A673 (cell line): ENCODE data around the gene NT5DC2. TPM values are rescaled to one million over a fixed set of nuclear protein-coding genes. Genes with fewer than 3 reads are reported as not detected.

Experiments used
- BruUV-seq: library from RNA; stranded (reverse); fragments of 400-500 nt; replicated peaks from 2 replicates; lab custom pipeline; 2021; lab: Mats Ljungman, UMichigan
- CTCF ChIA-PET: fragments of 300-600 bp; sonication (Branson Sonifier 250); formaldehyde crosslinking; loops from one replicate; lab custom pipeline; 2022; ENCODE audit warnings: antibody characterized with exemption; lab: Charles Lee
- POLR2A ChIA-PET: fragments of 300-600 bp; sonication (Branson Sonifier 250); formaldehyde crosslinking; loops from one replicate; lab custom pipeline; 2022; ENCODE audit warnings: antibody characterized with exemption; ENCODE audit not compliant: low non-redundant PET; lab: Charles Lee
- DNase-seq: peaks from one replicate; pipeline ENCODE4 v3.0.0-alpha.2; 2015; ENCODE audit warnings: low spot score
- H3K27ac ChIP-seq: fragments of 200-600 bp; sonication (generic); 2 replicates; pipeline ENCODE4 v1.5.1; 2016; ENCODE audit warnings: mixed run types, low read depth, mild to moderate bottlenecking, mixed read lengths, antibody characterized with exemption, low read length; ENCODE audit not compliant: poor library complexity, severe bottlenecking
- H3K27me3 ChIP-seq: fragments of 200-600 bp; sonication (generic); replicated peaks from 2 replicates; pipeline ENCODE4 v1.6.1; 2017; ENCODE audit warnings: mixed run types, low read depth, mild to moderate bottlenecking, mixed read lengths, antibody characterized with exemption, low read length; ENCODE audit not compliant: insufficient read depth, poor library complexity
- H3K36me3 ChIP-seq: fragments of 200-600 bp; sonication (generic); 2 replicates; pipeline ENCODE4 v1.6.1; 2016; ENCODE audit warnings: mixed run types, mild to moderate bottlenecking, mixed read lengths, antibody characterized with exemption, low read length; ENCODE audit not compliant: insufficient read depth, poor library complexity, severe bottlenecking
- H3K4me1 ChIP-seq: fragments of 200-600 bp; sonication (generic); 2 replicates; pipeline ENCODE4 v1.6.1; 2017; ENCODE audit warnings: mixed run types, mild to moderate bottlenecking, mixed read lengths, antibody characterized with exemption, low read length; ENCODE audit not compliant: insufficient read depth, poor library complexity, severe bottlenecking
- H3K4me3 ChIP-seq: fragments of 200-600 bp; sonication (generic); 2 replicates; pipeline ENCODE4 v1.5.1; 2016; ENCODE audit warnings: low read depth, mixed run types, mild to moderate bottlenecking, mixed read lengths, low read length; ENCODE audit not compliant: poor library complexity, severe bottlenecking
- H3K9me3 ChIP-seq: fragments of 200-600 bp; sonication (generic); 2 replicates; pipeline ENCODE4 v1.6.1; 2016; ENCODE audit warnings: mixed run types, low read depth, mild to moderate bottlenecking, mixed read lengths, antibody characterized with exemption, low read length; ENCODE audit not compliant: poor library complexity, severe bottlenecking
- CTCF ChIP-seq: fragments of 300-800, 200-600 bp; sonication (generic); conservative IDR thresholded peaks from 2 replicates; pipeline ENCODE4 v1.5.1; 2017; ENCODE audit warnings: low read depth, mild to moderate bottlenecking, antibody characterized with exemption, low read length, moderate library complexity, mixed read lengths
- EZH2 ChIP-seq: fragments of 200-600 bp; sonication (generic); IDR thresholded peaks from 2 replicates; pipeline ENCODE4 v1.6.1; 2017; ENCODE audit warnings: borderline replicate concordance, low read depth, mild to moderate bottlenecking, mixed read lengths, antibody characterized with exemption, low read length; ENCODE audit not compliant: poor library complexity, severe bottlenecking
- intact Hi-C: fragments of 100-400 bp; cut with micrococcal nuclease; formaldehyde crosslinking; loops from one replicate; pipeline ENCODE4 v1.10.0; 2022; ENCODE audit not compliant: unreplicated experiment
- total RNA-seq: library from RNA; stranded (reverse); gene quantifications from 2 replicates; pipeline ENCODE4 v1.2.3, GENCODE V29; 2021

Gene NT5DC2
- total RNA-seq, 1 experiment from 2014 or later, result 108 TPM

DNA sequence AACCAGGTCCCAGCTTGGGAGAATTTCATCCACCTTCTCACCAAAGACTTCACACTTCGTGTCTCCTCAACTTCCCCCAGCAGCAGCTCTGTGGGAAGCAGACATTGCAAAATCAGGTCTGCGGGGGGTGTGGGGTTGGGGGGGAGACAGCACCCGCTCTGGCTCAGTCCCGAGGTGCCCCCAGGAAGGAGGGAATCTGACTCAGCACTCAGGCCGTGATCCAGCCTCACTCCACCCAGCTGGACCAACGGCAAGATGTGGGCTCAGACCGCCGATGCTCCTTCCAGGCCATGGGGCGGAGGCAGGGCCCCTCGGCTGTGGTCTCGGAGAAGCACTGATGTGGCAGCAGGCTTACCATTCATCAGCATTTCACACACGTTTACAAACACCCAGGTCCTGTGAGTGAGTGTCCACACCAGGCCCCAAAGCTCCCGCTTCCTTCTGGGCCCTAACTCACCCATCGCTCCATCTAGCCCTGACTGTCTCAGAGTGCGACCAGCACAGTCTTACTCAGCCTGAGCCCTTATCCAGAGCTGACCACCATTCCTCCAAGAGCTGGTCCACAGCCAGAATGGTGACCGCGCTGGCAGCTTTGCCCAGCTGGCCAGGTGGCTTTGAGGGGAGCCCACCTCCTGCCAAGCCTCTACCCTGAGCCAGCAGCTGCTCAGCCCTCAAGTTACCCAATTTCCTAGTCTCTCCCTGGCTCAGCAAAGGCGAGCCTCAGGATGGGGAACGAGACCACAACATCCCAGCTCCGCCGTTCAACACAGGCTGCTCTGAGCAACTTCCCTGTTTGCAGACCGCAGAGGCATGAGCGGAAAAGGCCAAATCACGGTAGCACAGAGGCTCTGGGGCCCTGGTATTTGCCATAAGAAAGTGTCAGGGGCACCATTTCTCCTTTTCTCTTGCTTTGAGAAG is 35.3 kb downstream of the NT5DC2 start:
- Histone ChIP-seq H3K36me3 (no peaks in the 10 kb centered on the region), H3K27me3 (no peaks in the 10 kb centered on the region), H3K9me3 (no peaks in the 10 kb centered on the region), H3K4me1 (no peaks in the 10 kb centered on the region), H3K27ac (no peak overlapping the region), H3K4me3 (no peak overlapping the region)
- CTCF ChIA-PET, result interaction anchor here (0.6 kb wide), 1 partner anchor 38 kb away, joined by 5 read pairs; no protein-coding TSS in a partner anchor
- intact Hi-C loops, result no loop called here
- POLR2A ChIA-PET, result no interaction called here
- TF ChIP-seq EZH2 (no peak), CTCF (no peak)
- BruUV-seq, result no TSS peak
- DNase-seq, result no peak

GRCh38 chr3:52495777-52496602 is 37.7 kb downstream of the NT5DC2 start:
- H3K36me3 ChIP-seq, result no peaks in the 10 kb centered on the region
- ChIA-PET CTCF (no interaction called here), POLR2A (no interaction called here)
- no peak overlapping the region for H3K4me3 ChIP-seq
- no peak for TF ChIP-seq EZH2
- no peak for TF ChIP-seq CTCF
- intact Hi-C loops, result no loop called here
- no peak overlapping the region for H3K27ac ChIP-seq
- no TSS peak for BruUV-seq
- no peaks in the 10 kb centered on the region for H3K4me1 ChIP-seq
- no peaks in the 10 kb centered on the region for H3K9me3 ChIP-seq
- H3K27me3 ChIP-seq, result no peaks in the 10 kb centered on the region
- DNase-seq, result no peak

GRCh38 chr3:52494886-52495495 is 38.7 kb downstream of the NT5DC2 start, which contains the start of gene STAB1:
STAB1 (plus strand) TSS chr3:52495338; CDS start chr3:52495414, 76 bp downstream.
- Histone ChIP-seq H3K36me3 (no peaks in the 10 kb centered on the region), H3K27me3 (no peaks in the 10 kb centered on the region), H3K4me1 (no peaks in the 10 kb centered on the region), H3K4me3 (no peak within 1 kb of the TSS), H3K27ac (no peak within 1 kb of the TSS), H3K9me3 (no peaks in the 10 kb centered on the region)
- ChIA-PET POLR2A (no interaction called here), CTCF (no interaction called here)
- intact Hi-C loops, result no loop called here
- TF ChIP-seq CTCF (no peak), EZH2 (no peak)
- no peak for DNase-seq
- no TSS peak for BruUV-seq
